ENCODE measurements around the gene KIF26A.

Gene KIF26A

DNA sequence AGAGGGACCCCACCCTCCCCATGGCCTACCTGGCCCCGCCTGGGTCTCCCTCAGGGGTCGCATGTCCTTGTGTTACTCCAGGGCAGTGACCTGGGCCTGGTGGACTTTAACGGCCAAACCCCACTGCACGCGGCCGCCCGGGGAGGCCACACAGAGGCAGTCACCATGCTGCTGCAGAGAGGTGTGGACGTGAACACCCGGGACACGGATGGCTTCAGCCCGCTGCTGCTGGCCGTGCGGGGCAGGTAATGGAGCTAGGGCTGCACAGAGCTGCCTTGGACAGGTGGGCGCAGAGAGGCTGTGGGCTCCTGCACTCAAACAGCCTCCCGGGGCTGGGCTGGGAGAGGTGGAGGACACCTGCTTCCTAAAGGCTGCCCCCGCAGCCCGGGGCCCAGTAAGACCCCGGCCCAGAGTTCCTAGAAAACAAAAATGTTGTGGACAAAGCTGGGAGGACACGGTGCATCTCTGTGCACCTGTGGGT is 31.2 kb upstream of the KIF26A start:
- ChIA-PET CTCF (no interaction called here), POLR2A (no interaction called here)
- Histone ChIP-seq H3K36me3 (ENCODE audit: control insufficient read depth in 4 of 4, insufficient read depth in 4 of 4, low read length in 3 of 4) (no peaks in the 10 kb centered on the region), H3K9me3 (ENCODE audit: control extremely low read depth in 1 of 5, control insufficient read depth in 4 of 5, insufficient read depth in 2 of 5, low read depth in 1 of 5, low read length in 4 of 5) (no peaks in the 10 kb centered on the region), H3K4me1 (ENCODE audit: control extremely low read depth in 1 of 4, control insufficient read depth in 4 of 4, insufficient read depth in 4 of 4, low read length in 3 of 4) (no peaks in the 10 kb centered on the region), H3K27ac (ENCODE audit: insufficient read depth in 1 of 2, low read depth in 1 of 2, low read length in 2 of 2, poor library complexity in 1 of 2, severe bottlenecking in 2 of 2) (no peak overlapping the region), H3K4me3 (ENCODE audit: control insufficient read depth in 1 of 7, extremely low read depth in 1 of 7, insufficient read depth in 4 of 7, low read depth in 2 of 7, low read length in 6 of 7) (no peak overlapping the region), H3K27me3 (replicated peaks in 2 of 5; ENCODE audit: control insufficient read depth in 4 of 5, insufficient read depth in 5 of 5, low read length in 4 of 5) (peaks cover 0 to 5% (median 0%) of the 10 kb centered on the region in 5 experiments)
- no peak for DNase-seq
- 94% methylated on average over 18 of the region's 19 CpGs for WGBS (ENCODE audit: insufficient coverage)

DNA sequence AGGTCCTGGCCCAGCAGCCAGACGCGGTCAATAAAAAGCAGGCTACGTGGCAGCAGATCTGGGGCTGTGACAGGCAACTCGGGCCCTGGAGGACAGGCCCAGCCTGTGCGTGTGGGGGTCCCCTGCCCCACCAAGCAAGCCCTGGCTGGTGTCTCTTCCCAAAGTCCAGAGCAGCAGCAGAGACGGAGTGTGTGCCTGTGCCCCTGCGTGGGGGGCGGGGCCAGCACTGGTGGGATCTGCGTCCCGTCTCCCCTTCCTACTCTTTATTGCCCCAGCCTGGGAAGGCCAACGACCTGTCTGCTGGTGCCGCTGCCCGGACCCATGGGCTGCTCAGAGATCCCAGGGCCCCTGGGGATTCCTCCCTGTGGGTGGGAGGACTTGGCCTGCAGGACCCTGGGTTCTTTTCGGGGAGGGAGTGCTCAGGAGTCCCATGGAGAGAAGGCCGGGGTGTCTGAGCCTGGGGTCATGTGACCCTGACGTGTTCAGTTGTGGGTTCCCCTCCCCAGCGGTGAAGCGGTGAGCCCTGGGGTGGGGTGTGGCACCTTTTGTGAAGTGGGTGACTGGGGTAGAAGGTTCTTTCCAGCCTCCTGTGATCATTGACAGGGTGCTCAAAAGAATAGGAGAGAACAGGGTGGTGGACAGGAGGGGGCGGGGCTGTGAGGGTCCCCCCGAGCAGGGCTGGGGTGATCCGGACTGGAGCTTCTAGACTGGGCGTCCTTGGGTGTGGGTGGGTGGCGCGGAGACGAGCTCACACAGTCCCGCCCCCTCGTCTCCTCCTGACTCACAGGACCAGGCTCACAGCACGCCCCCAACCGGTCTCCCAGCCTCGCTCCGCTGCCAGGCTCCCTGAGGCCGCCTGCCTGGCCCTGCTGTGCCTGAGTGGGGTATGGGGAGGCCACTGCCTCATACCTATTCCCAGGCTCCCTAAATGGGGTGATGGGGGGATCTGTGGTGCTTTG is 30.5 kb upstream of the KIF26A start:
- ChIA-PET CTCF (no interaction called here), POLR2A (no interaction called here)
- Histone ChIP-seq H3K9me3 (ENCODE audit: control extremely low read depth in 1 of 5, control insufficient read depth in 4 of 5, insufficient read depth in 2 of 5, low read depth in 1 of 5, low read length in 4 of 5) (no peaks in the 10 kb centered on the region), H3K27ac (ENCODE audit: insufficient read depth in 1 of 2, low read depth in 1 of 2, low read length in 2 of 2, poor library complexity in 1 of 2, severe bottlenecking in 2 of 2) (no peak overlapping the region), H3K36me3 (ENCODE audit: control insufficient read depth in 4 of 4, insufficient read depth in 4 of 4, low read length in 3 of 4) (no peaks in the 10 kb centered on the region), H3K4me3 (ENCODE audit: control insufficient read depth in 1 of 7, extremely low read depth in 1 of 7, insufficient read depth in 4 of 7, low read depth in 2 of 7, low read length in 6 of 7) (no peak overlapping the region), H3K27me3 (replicated peaks in 2 of 5; ENCODE audit: control insufficient read depth in 4 of 5, insufficient read depth in 5 of 5, low read length in 4 of 5) (peaks cover 0 to 5% (median 0%) of the 10 kb centered on the region in 5 experiments), H3K4me1 (ENCODE audit: control extremely low read depth in 1 of 4, control insufficient read depth in 4 of 4, insufficient read depth in 4 of 4, low read length in 3 of 4) (no peaks in the 10 kb centered on the region)
- no peak for DNase-seq
- WGBS (ENCODE audit: insufficient coverage) = 73% methylated on average over 25 of the region's 32 CpGs

DNA sequence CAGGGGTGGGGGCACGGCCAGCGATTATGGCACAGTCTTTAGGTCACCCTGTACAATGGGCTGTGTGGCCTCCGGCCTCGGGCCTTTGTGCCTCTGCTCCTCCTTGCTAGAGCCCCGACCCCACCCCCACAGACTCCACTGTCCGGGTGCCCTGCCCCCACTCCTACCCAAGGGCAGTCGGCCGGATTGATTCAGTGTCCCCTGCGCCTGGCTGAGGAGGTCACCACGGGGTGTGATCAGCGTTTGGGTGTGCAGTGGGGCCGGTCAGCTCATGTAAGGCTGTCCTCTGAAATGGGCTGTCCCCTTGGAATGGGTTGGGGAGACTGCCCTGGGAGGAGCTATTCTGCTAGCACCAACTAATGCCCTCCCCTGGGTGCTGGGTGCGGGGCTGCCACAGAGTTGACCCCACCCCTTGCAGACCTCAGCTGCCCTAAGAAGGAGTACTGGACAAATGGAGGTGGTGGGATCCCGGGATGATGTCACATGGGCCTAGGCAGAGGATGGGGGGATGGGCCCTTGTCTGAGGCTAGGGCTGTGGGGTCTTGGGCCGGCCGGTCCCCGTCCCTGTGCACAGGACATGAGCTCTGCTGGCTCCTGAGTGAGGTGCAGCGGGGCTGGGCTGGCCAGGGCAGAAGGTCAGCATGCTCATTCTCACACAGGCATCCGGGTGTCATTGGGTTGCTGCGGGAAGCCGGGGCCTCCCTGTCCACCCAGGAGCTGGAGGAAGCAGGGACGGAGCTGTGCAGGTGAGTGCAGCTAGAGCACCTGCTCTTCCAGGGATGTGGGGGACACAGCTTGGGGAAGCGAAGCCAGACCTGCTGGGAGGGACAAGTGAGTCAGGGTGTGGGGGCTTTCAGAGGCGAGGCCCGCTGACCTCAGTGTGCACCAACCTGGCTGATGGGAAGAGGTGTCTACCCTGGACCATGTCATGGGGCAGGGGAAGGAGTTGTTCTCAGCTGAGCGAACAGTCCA is 29.5 kb upstream of the KIF26A start:
- POLR2A ChIA-PET = no interaction called here
- H3K27me3 ChIP-seq (replicated peaks in 2 of 5; ENCODE audit: control insufficient read depth in 4 of 5, insufficient read depth in 5 of 5, low read length in 4 of 5) = peaks cover 0 to 12% (median 3%) of the 10 kb centered on the region in 5 experiments
- H3K36me3 ChIP-seq (ENCODE audit: control insufficient read depth in 4 of 4, insufficient read depth in 4 of 4, low read length in 3 of 4) = no peaks in the 10 kb centered on the region
- WGBS (ENCODE audit: insufficient coverage) = 69% methylated on average over 21 of the region's 26 CpGs
- DNase-seq = no peak
- no peaks in the 10 kb centered on the region for H3K4me1 ChIP-seq (ENCODE audit: control extremely low read depth in 1 of 4, control insufficient read depth in 4 of 4, insufficient read depth in 4 of 4, low read length in 3 of 4)
- CTCF ChIA-PET = interaction anchor here (1.0 kb wide), 1 partner anchor 15 kb away, joined by 3 read pairs; no protein-coding TSS in a partner anchor
- no peak overlapping the region for H3K27ac ChIP-seq (ENCODE audit: insufficient read depth in 1 of 2, low read depth in 1 of 2, low read length in 2 of 2, poor library complexity in 1 of 2, severe bottlenecking in 2 of 2)
- no peak overlapping the region for H3K4me3 ChIP-seq (ENCODE audit: control insufficient read depth in 1 of 7, extremely low read depth in 1 of 7, insufficient read depth in 4 of 7, low read depth in 2 of 7, low read length in 6 of 7)
- no peaks in the 10 kb centered on the region for H3K9me3 ChIP-seq (ENCODE audit: control extremely low read depth in 1 of 5, control insufficient read depth in 4 of 5, insufficient read depth in 2 of 5, low read depth in 1 of 5, low read length in 4 of 5)

DNA sequence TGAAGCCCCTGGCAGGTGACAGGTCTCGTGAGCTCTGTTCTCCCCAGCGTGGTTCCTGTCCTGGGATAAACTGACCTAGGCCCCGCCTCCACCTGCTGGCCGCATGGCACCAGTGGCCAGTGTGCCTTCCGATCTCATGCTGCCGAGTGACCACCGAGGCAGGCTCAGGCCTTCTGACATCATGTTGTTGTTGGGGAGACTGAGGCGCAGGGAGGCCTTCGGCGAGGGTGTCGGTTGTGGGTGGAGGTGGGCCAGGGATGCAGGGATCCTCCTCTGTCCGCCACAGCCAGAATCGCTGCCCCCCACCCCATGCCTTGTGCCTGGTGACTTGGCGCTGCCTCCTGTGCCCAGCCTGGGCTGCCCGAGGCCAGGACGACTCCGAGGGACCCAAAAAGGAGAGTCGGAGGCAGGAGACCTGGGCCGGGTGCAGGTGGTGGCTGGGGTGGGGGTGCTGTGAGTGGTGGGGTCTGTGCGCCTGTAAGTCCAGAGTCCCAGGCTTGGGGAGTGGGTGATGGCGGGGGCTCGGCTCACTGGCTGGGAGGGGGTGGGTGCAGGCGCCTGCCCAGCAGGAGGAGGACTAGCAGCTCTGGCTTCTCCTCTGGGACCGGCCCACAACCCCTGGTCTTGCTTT is 28.5 kb upstream of the KIF26A start:
- CTCF ChIA-PET = interaction anchor here (1.0 kb wide), 1 partner anchor 16 kb away, joined by 3 read pairs; no protein-coding TSS in a partner anchor
- DNase-seq = no peak
- peaks cover 0 to 22% (median 3%) of the 10 kb centered on the region in 5 experiments for H3K27me3 ChIP-seq (replicated peaks in 2 of 5; ENCODE audit: control insufficient read depth in 4 of 5, insufficient read depth in 5 of 5, low read length in 4 of 5)
- H3K9me3 ChIP-seq (ENCODE audit: control extremely low read depth in 1 of 5, control insufficient read depth in 4 of 5, insufficient read depth in 2 of 5, low read depth in 1 of 5, low read length in 4 of 5) = no peaks in the 10 kb centered on the region
- 96% methylated on average over 16 of the region's 24 CpGs for WGBS (ENCODE audit: insufficient coverage)
- H3K27ac ChIP-seq (ENCODE audit: insufficient read depth in 1 of 2, low read depth in 1 of 2, low read length in 2 of 2, poor library complexity in 1 of 2, severe bottlenecking in 2 of 2) = no peak overlapping the region
- H3K4me1 ChIP-seq (ENCODE audit: control extremely low read depth in 1 of 4, control insufficient read depth in 4 of 4, insufficient read depth in 4 of 4, low read length in 3 of 4) = no peaks in the 10 kb centered on the region
- POLR2A ChIA-PET = no interaction called here
- no peaks in the 10 kb centered on the region for H3K36me3 ChIP-seq (ENCODE audit: control insufficient read depth in 4 of 4, insufficient read depth in 4 of 4, low read length in 3 of 4)
- H3K4me3 ChIP-seq (ENCODE audit: control insufficient read depth in 1 of 7, extremely low read depth in 1 of 7, insufficient read depth in 4 of 7, low read depth in 2 of 7, low read length in 6 of 7) = no peak overlapping the region

DNA sequence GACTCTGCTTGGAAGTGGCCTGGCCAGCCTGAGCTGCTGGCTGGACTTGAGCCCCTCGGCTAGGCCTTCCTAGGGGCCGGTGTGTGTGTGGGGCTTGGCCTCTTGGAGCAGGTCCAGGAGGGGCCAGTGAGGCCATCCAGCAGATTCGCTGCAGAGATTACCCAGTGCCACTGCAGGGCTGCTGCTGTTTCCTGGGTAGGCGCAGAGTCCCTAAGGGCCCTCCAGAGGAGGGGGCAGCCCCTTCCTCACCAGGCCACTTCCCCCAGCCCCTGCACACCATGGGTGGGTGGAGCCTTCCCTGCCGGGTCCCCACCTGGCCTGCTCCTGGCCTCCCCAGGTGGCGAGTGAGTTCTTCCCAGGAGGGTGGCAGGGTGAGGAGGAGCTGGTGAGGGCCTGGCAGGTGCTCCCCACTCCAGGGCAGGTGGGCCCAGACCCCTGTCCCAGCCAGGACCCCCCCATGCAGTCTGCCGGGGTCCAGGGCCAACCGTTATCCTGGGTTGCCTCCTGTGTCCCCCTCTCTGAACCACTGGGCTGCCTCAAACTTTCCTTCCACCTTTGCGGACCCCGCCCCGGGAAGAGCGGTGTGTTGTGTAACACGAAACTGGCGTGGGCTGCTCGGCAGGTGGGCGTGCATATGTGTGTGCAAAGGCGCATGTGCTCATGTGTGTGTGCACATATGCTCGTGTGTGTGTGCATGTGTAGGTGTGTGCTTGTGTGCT is 27.7 kb upstream of the KIF26A start:
- no peaks in the 10 kb centered on the region for H3K9me3 ChIP-seq (ENCODE audit: control extremely low read depth in 1 of 5, control insufficient read depth in 4 of 5, insufficient read depth in 2 of 5, low read depth in 1 of 5, low read length in 4 of 5)
- H3K27ac ChIP-seq (ENCODE audit: insufficient read depth in 1 of 2, low read depth in 1 of 2, low read length in 2 of 2, poor library complexity in 1 of 2, severe bottlenecking in 2 of 2) = no peak overlapping the region
- 81% methylated on average over 12 of the region's 18 CpGs for WGBS (ENCODE audit: insufficient coverage)
- no peak for DNase-seq
- H3K27me3 ChIP-seq (replicated peaks in 2 of 5; ENCODE audit: control insufficient read depth in 4 of 5, insufficient read depth in 5 of 5, low read length in 4 of 5) = peaks cover 0 to 30% (median 7%) of the 10 kb centered on the region in 5 experiments
- no peaks in the 10 kb centered on the region for H3K36me3 ChIP-seq (ENCODE audit: control insufficient read depth in 4 of 4, insufficient read depth in 4 of 4, low read length in 3 of 4)
- CTCF ChIA-PET = no interaction called here
- POLR2A ChIA-PET = no interaction called here
- no peaks in the 10 kb centered on the region for H3K4me1 ChIP-seq (ENCODE audit: control extremely low read depth in 1 of 4, control insufficient read depth in 4 of 4, insufficient read depth in 4 of 4, low read length in 3 of 4)
- H3K4me3 ChIP-seq (ENCODE audit: control insufficient read depth in 1 of 7, extremely low read depth in 1 of 7, insufficient read depth in 4 of 7, low read depth in 2 of 7, low read length in 6 of 7) = no peak overlapping the region

DNA sequence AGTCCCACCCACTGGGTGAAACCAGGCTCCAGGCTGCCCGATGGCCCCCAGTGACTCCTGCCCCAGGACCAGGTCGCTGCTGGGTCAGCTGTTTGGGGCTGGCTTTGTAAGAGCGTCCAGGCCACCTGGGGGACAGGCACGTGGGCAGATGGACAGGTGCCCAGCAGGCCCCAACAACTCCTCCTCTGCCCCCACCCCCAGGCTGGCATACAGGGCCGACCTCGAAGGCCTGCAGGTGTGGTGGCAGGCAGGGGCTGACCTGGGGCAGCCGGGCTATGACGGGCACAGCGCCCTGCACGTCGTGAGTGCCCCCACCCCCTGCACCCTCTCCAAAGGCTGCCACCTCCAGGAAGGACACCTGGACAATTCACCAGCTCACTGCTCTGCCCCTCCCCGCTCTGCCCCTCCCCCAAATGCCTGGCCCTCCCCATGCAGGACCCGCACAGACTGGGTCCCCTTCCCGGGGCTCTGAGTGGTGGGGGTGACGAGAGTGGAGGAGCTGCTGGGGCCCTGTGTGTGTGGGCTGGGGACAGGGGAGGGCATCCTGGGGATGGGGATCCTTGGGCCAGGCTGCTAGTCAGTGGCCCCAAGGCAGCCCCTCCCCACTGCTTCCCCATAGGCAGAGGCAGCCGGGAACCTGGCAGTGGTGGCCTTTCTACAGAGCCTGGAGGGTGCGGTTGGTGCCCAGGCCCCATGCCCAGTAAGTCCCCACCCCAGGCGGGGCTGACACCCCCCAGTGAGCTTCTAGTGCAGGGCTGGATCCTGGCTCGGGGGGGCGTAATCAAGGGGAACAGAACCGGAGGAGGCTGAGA is 26.9 kb upstream of the KIF26A start:
- no peak overlapping the region for H3K27ac ChIP-seq (ENCODE audit: insufficient read depth in 1 of 2, low read depth in 1 of 2, low read length in 2 of 2, poor library complexity in 1 of 2, severe bottlenecking in 2 of 2)
- POLR2A ChIA-PET = no interaction called here
- H3K4me3 ChIP-seq (ENCODE audit: control insufficient read depth in 1 of 7, extremely low read depth in 1 of 7, insufficient read depth in 4 of 7, low read depth in 2 of 7, low read length in 6 of 7) = no peak overlapping the region
- H3K36me3 ChIP-seq (ENCODE audit: control insufficient read depth in 4 of 4, insufficient read depth in 4 of 4, low read length in 3 of 4) = no peaks in the 10 kb centered on the region
- CTCF ChIA-PET = no interaction called here
- H3K9me3 ChIP-seq (ENCODE audit: control extremely low read depth in 1 of 5, control insufficient read depth in 4 of 5, insufficient read depth in 2 of 5, low read depth in 1 of 5, low read length in 4 of 5) = no peaks in the 10 kb centered on the region
- no peak for DNase-seq
- peaks cover 0 to 38% (median 13%) of the 10 kb centered on the region in 5 experiments for H3K27me3 ChIP-seq (replicated peaks in 2 of 5; ENCODE audit: control insufficient read depth in 4 of 5, insufficient read depth in 5 of 5, low read length in 4 of 5)
- WGBS (ENCODE audit: insufficient coverage) = 89% methylated on average over 12 of the region's 21 CpGs
- H3K4me1 ChIP-seq (ENCODE audit: control extremely low read depth in 1 of 4, control insufficient read depth in 4 of 4, insufficient read depth in 4 of 4, low read length in 3 of 4) = peaks cover 0 to 7% (median 5%) of the 10 kb centered on the region in 4 experiments
